ENCODE results near the gene ATP12A.
A peak's percentile ranks its signal among the peaks of the same experiment; 100 is the strongest.
"Not testable (repeated sequence)": the region's sequence is repeated elsewhere in the genome, so short reads cannot be mapped to it uniquely, and the experiment has no call there.

The ATP12A gene

DNA sequence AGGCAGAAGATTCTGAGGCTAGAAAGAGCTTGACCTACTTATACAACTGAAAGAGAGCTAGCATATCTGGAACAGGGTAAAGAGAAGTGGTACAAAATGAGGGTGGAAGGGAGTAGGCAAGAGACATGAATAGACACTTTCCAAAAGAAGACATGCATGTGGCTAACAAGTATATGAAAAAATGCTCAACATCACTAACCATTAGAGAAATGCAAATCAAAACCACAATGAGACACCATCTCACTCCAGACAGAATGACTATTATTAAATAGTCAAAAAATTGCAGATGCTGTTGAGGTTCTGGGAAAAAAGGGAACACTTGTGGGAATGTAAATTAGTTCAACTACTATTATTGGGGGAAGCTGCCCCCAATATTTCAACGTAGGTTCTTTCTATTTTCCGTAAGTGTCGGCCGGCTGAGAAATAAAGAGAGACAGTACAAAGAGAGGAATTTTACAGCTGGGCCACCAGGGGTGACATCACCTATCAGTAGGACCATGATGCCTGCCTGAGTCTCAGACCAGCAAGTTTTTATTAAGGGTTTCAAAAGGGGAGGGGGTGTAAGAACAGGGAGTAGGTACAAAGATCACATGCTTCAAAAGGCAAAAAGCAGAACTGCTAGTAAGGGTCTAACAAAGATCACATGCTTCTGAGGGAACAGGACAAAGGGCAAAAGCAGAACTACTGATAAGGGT, 50.8 kb downstream of the ATP12A start:
- DNase-seq (ENCODE audit: low read depth), result not testable (repeated sequence)

DNA sequence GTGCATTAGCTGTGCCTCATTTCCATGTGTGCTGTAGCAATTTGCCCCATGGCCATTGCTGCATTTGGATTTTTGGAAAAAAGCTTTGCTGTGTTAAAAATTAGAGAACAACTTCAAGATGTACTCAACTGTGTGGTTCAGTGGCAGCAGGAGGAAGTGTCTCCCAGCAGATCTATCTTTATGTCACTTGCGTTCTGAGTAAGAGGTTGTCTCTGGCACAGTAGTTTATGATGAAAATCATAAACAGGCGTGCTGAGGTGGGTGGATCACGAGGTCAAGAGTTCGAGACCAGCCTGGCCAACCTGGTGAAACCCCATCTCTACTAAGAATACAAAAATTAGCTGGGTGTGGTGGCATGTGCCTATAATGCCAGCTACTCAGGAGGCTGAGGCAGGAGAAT, 54.7 kb downstream of the ATP12A start:
- DNase-seq (ENCODE audit: low read depth), result no peak

DNA sequence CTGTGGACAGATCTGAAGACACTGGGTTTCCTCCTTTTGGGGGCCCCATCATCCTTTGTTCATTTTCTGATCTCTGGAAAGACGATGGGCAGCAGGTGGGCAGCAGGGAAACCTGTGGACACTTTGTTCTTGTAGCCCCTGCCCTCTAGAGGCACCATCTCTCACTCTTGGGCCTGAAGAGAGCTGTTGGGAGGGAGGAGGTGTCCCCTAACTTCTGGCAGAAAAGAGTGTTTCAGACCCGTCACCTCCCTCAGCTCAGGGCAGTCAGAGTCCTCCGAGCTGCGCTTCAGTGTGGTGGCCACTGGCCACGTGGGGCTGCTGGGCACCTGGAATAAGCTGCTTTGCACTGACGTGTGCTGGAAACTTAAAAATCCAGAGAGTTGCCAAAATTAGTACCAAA, 56.8 kb downstream of the ATP12A start:
- no peak for DNase-seq (ENCODE audit: low read depth)

DNA sequence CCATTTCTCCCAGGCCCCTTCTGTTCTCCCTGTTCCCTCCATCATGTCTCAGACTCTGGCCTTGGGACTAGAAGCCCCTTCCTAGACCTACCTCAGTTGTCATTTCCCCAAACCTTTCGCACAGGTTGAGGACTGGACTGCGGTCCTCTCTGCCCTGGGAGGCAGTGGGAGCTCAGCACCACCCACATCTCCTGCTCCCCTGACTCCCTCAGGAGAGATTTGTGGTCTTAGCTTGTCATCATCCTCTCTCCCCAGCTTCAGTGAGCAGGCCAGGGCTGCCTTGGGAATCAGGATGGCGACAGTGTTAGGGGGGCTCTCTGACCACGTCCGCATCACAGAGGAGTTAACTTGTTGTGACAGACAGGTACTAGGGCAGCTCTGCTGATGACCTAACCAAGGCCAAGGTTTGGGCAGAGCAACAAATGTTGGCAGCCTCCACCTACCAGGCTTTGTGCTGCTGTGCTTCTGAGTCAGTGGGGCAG, 58.2 kb downstream of the ATP12A start:
- no peak for DNase-seq (ENCODE audit: low read depth)

DNA sequence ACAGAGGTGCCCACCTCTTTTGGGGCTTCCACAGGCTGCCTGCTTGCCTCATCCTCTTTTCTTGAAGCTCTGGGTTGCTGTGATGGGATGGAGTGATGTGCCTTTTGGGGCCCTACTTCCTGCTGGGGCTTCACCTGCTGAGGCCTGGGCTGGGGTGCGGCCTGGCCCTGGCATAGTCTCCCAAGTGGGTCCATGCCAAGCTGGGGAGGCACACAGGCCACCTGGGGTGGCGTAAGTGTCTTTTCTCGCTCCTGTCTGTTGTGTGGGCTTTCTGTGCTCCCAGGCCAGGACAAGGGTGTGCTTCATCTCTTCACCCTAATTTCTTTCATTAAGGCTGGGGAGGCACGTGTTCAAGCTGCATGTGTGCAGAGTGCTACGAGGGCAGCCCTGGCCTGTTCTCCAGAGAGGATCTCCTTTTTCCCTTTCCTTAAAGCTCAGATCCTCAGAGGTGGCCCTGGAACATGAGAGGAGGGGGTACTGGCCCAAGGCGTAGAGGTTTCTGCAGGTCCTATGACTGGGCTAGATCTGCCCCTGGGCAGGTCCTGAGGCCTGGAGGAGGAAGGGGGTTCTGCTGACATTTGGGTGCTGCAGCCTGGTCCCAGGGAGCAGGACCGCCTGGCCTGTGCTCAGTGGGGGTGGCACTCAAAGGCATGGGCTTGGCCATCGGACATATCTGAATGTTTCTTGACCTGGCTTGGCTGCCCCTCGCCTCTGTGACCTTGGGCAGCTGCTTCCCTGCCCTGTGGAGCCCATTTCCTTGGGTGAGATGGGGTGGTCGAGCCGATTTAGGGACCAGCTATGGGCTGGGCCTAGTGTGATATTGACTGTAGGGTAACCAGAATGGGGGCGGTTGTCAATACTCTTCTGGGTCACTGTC, 60.0 kb downstream of the ATP12A start:
- no peak for DNase-seq (ENCODE audit: low read depth)

DNA sequence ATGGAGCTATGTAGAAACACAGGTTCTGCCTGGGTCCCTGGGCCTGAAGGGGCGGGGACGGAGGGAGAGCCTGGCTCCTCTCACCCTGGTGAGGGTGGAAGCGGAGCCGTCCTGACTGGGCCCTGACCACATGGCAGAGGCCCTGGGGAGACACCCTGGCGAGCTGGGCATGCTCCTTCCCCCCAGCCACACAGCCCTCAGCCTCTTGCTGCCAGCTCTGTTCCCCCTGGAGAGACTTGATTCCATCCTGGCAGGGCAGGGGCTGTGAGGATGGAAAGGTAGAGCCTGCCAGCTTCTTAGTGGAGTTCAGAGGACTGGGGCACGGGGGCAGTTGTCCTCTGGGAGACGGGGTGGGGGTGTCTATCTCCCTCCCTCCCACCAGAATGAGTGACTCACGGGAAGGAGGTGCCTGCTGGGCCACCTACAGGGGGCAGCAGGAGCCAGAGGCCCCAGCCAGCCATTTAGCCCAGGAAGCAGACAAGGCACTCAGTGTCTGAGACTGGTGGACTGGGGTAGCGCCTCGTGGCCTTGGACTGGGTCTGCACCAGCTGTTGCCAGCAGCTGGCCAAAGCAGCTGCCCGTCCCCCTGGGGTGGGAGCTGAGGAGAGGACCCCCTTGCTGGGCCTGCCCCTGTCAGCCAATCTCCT, 60.9 kb downstream of the ATP12A start:
- DNase-seq (ENCODE audit: low read depth), result peak; percentile 5

- no peak for DNase-seq (ENCODE audit: low read depth)
Measured at GRCh38 chr13:24741791-24742190, 61.6 kb downstream of the ATP12A start.

GRCh38 chr13:24742294-24742693, 62.1 kb downstream of the ATP12A start:
- peak; percentile 21 for DNase-seq (ENCODE audit: low read depth)

- DNase-seq (ENCODE audit: low read depth), result no peak
Measured at GRCh38 chr13:24742977-24743376, 62.8 kb downstream of the ATP12A start.

DNA sequence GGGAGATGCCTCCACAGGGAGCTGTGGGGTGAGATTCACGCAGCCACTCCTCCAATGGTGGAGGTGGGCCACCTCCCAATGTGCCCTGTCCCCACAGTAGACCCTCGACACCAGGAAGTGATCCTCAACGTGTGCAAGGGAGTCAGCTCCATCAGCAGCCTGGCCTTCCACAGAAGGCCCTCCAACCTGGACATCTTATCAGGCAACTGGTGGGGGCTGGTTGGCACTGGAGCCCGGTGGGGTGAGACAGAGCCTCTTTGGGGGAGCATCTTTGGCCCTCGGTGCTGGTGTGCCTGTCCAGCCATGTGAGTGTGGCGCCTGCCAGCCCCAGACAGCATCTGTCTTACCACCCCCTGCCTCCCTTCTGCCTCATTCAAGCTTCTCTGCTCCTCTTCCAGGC, 64.0 kb downstream of the ATP12A start:
- no peak for DNase-seq (ENCODE audit: low read depth)

DNA sequence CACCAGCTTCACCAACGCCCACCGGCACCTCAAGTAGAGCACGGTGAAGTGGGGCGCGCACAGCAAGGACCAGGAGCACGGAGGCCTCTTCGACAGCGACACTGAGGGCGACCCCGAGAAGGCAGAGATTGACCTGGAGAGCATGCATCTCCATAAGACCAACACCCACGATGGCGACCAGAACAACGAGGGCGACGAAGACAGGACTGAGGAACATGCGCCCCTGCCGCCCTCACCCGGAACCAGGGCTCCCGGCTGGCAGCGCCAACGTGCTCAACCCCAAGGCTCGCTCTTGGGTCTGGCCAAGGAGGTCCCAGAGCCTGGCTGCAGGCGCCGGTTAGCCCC, 65.3 kb downstream of the ATP12A start:
- no peak for DNase-seq (ENCODE audit: low read depth)

GRCh38 chr13:24745861-24746617, 65.8 kb downstream of the ATP12A start:
- no peak for DNase-seq (ENCODE audit: low read depth)

- DNase-seq (ENCODE audit: low read depth), result peak; percentile 15
Measured at GRCh38 chr13:24746618-24747247, 66.5 kb downstream of the ATP12A start.

- peak; percentile 10 for DNase-seq (ENCODE audit: low read depth)
Measured at GRCh38 chr13:24747248-24748060, 67.2 kb downstream of the ATP12A start.

DNA sequence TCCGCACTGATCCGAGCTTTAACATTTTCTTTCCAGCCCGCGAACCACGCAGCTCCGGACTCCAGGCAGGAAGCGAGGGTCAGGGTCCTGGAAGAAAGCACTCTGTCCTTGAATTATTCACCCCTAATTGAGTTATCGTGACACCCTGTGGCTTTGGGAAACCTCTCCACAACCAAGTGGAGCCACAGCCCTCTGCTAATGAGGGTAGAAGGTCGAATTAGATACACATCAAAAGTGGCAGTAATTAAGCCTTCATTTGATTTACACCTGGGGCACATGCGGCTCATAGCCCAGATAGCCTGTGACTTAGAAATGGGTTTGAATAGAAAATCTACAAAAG, 67.8 kb downstream of the ATP12A start:
- no peak for DNase-seq (ENCODE audit: low read depth)

DNA sequence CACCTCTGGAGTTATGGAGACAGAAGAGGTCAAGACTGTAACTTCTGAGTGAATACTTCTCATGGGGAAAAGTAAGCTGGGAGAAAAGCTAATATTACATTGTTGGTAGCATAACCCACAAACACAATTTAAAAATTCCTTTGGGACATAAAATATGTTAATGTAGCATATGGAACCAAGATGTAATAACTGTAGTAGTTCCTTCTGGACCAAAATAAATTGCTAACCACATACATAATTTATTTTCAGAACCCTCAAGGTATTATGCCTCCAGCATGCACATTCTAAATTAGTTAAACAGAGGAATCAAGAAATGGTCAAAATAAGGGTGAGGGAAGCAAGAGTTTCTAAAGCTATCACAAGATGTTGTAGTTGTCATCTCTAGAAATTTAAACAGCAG, 79.0 kb downstream of the ATP12A start:
- DNase-seq (ENCODE audit: low read depth), result no peak

All from amniotic epithelial cell (primary cell).